Stomach (tissue), 4 donors: ENCODE results near the gene CYP46A1.

Source experiments
- CTCF ChIP-seq, 7 experiments: fragments of 450-650 bp in 4 of 7; fragments of 200-600 bp in 3 of 7; sonication (generic) in 3 of 7; IDR thresholded peaks; one replicate each; pipeline ENCODE4 v1.5.1; 2016 to 2019; ENCODE audit warnings: antibody characterized with exemption in 7 of 7, control low read depth in 2 of 7, mild to moderate bottlenecking in 1 of 7
- EP300 ChIP-seq: sonication (generic); formaldehyde crosslinking; IDR thresholded peaks from one replicate; pipeline ENCODE4 v1.6.1; 2017; ENCODE audit warnings: antibody characterized with exemption
- POLR2A ChIP-seq, 4 donors: fragments of 450-650 bp; IDR thresholded peaks; one replicate each; pipeline ENCODE4 v1.6.1; 2016; ENCODE audit warnings: antibody characterized with exemption in 4 of 4, control low read depth in 2 of 4, mild to moderate bottlenecking in 1 of 4, moderate library complexity in 1 of 4
- POLR2AphosphoS5 ChIP-seq, 3 donors: sonication (generic); formaldehyde crosslinking; IDR thresholded peaks; one replicate each; pipeline ENCODE4 v1.6.1; 2016; ENCODE audit warnings: antibody characterized with exemption in 3 of 3

GRCh38 chr14:99768381-99768780, 84.3 kb downstream of the CYP46A1 start:
- TF ChIP-seq POLR2A (IDR thresholded peaks at IDR 0.05), result no peak
- no peak for TF ChIP-seq CTCF (IDR thresholded peaks at IDR 0.05)
- no peak for TF ChIP-seq EP300
- TF ChIP-seq POLR2AphosphoS5 (IDR thresholded peaks at IDR 0.05), result no peak
